OCI-LY7 (cell line): Measurements from ENCODE around the gene CYP3A7.

Source experiments
- EZH2phosphoT487 ChIP-seq: fragments of 200-600 bp; sonication (generic); IDR thresholded peaks from 2 replicates; pipeline ENCODE4 v1.6.1; 2018; ENCODE audit warnings: low read depth, borderline replicate concordance, mild to moderate bottlenecking, mixed run types, antibody characterized with exemption, low read length, moderate library complexity, mixed read lengths
- TF ChIP-seq, protein P1 (sequence below): fragments of 200-600 bp; sonication (generic); conservative IDR thresholded peaks from 2 replicates; pipeline ENCODE4 v1.5.1; 2014; ENCODE audit warnings: mild to moderate bottlenecking, antibody characterized with exemption, low read length, moderate library complexity, mixed read lengths

DNA sequence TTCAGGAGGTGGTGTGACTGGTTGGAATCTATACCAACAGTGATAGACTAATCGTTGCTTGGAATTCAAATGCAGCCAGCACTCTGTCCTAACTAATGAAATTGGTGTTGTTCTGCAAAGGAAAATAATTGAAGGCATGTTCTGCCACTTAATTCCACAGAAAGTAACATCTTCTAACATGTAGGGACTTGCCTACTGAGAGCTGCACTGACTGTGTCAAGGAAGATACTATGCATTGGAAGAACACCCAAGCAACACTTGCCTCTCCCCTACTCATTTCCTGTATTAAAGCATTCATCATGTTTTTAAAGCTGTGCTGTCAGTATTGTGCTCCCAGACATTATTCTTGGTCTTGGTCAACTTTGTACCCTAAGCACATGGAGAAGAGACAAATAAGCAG lies 2.7 kb upstream of the CYP3A7 start:
- TF ChIP-seq, protein P1, sequence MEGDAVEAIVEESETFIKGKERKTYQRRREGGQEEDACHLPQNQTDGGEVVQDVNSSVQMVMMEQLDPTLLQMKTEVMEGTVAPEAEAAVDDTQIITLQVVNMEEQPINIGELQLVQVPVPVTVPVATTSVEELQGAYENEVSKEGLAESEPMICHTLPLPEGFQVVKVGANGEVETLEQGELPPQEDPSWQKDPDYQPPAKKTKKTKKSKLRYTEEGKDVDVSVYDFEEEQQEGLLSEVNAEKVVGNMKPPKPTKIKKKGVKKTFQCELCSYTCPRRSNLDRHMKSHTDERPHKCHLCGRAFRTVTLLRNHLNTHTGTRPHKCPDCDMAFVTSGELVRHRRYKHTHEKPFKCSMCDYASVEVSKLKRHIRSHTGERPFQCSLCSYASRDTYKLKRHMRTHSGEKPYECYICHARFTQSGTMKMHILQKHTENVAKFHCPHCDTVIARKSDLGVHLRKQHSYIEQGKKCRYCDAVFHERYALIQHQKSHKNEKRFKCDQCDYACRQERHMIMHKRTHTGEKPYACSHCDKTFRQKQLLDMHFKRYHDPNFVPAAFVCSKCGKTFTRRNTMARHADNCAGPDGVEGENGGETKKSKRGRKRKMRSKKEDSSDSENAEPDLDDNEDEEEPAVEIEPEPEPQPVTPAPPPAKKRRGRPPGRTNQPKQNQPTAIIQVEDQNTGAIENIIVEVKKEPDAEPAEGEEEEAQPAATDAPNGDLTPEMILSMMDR = no peak
- no peak for TF ChIP-seq EZH2phosphoT487
